ACHN (cell line): ENCODE data around the gene CD40.

Experiments
- DNase-seq: peaks from one replicate; pipeline ENCODE4 v3.0.0-alpha.2; 2015
- in situ Hi-C: cut with HindIII; loops from 2 replicates; pipeline ENCODE4 v1.10.0; 2017; ENCODE audit warnings: low sequenced_read_pairs, low pct_ligation_motif_present, low pct_unique_long_range_greater_than_20kb

The CD40 gene

GRCh38 chr20:46178891-46179290 lies 60.8 kb downstream of the CD40 start:
- DNase-seq: no peak
- in situ Hi-C loops: no loop called here
